Measurements from ENCODE around the gene SLC22A17. TPM values are rescaled to one million over a fixed set of nuclear protein-coding genes. Genes with fewer than 3 reads are reported as not detected.

Gene SLC22A17
- total and polyA plus RNA-seq, 9 of the 15 experiments (the other 6 are each of a cell fraction or from before 2014, with no cell fraction given) = 0.07 to 0.09 TPM; not detected in 7

- peak within 1 kb of the TSS; percentile 79 to 95 for H3K9ac ChIP-seq (ENCODE audit: insufficient read depth in 1 of 2, low read depth in 2 of 2, low read length in 2 of 2)
- H3K9me1 ChIP-seq (ENCODE audit: control insufficient read depth, insufficient read depth, low read length) = peaks cover under 1% of the 10 kb centered on the region
- no TSS peak for BruUV-seq (replicated peaks)
- peak within 1 kb of the TSS; percentile 93 for H2AFZ ChIP-seq (ENCODE audit: low read depth, low read length)
- peak within 1 kb of the TSS; percentile 67 for H3K4me3 ChIP-seq
- H3K79me2 ChIP-seq (ENCODE audit: control insufficient read depth, insufficient read depth, low read length) = peaks cover 31% of the 10 kb centered on the region
- WGBS (ENCODE audit: insufficient coverage, low coverage, missing lambda C conversion rate) = 5% methylated on average over 47 of the region's 81 CpGs
- intact Hi-C loops (cut with micrococcal nuclease) = loop anchor here (5.0 kb wide), 2 partner anchors 115 to 180 kb away; no protein-coding TSS in a partner anchor
- DNase-seq (ENCODE audit: extremely low read depth in 1 of 4, low spot score in 3 of 4) = peak; percentile 62 to 87 (median 67)
- FAIRE-seq = peak; percentile 56
- in situ Hi-C loops (cut with MboI) = no loop called here
- no peaks in the 10 kb centered on the region for H3K27me3 ChIP-seq (ENCODE audit: control insufficient read depth in 2 of 2, insufficient read depth in 2 of 2, low read length in 2 of 2)
- no peaks in the 10 kb centered on the region for H3K9me3 ChIP-seq (replicated peaks; ENCODE audit: control insufficient read depth, insufficient read depth, low read depth, low read length)
- peaks cover 17% of the 10 kb centered on the region; the same call in 2 of the 3 replicates for H3K36me3 ChIP-seq (ENCODE audit: control insufficient read depth, insufficient read depth, low read length)
- peak within 1 kb of the TSS; percentile 96 for H3K4me2 ChIP-seq (ENCODE audit: insufficient read depth, low read length)
- peak; percentile 68 for ATAC-seq
- H3K27ac ChIP-seq (ENCODE audit: extremely low read depth, low read depth, low read length) = peak within 1 kb of the TSS; percentile 90
- H4K20me1 ChIP-seq (replicated peaks; ENCODE audit: control insufficient read depth, insufficient read depth, low read length) = no peaks in the 10 kb centered on the region
- ChIA-PET CTCF (ENCODE audit: low intra/inter-chr PET ratio) (interaction anchor here (1.4 to 5.9 kb wide), 3 partner anchors 37 to 181 kb away, joined by 4 to 58 read pairs (median 57); no protein-coding TSS in a partner anchor), POLR2A (interaction anchor here (0.6 to 2.8 kb wide), 8 partner anchors 15 to 208 kb away, joined by 3 to 29 read pairs (median 6); partner anchors contain the start of genes ACIN1, C14orf119, HOMEZ and PABPN1)
- H3K4me1 ChIP-seq (replicated peaks in 1 of 2; ENCODE audit: control insufficient read depth in 2 of 2, insufficient read depth in 2 of 2, low read length in 2 of 2) = peaks cover 24 to 35% of the 10 kb centered on the region in 2 experiments
- TF ChIP-seq ZZZ3 (IDR thresholded peaks at IDR 0.05) (no peak), EZH2 (IDR thresholded peaks at IDR 0.05; ENCODE audit: borderline replicate concordance, low read depth, low read length) (no peak), KLF16 (IDR thresholded peaks at IDR 0.05) (no peak), ZNF431 (CRISPR knock-in tag; IDR thresholded peaks at IDR 0.05) (no peak; the same call in 1 of the 2 replicates), SAP30 (IDR thresholded peaks at IDR 0.05; ENCODE audit: borderline replicate concordance, insufficient read depth, low read depth, low read length, poor library complexity, severe bottlenecking) (no peak), TAF1 (IDR thresholded peaks at IDR 0.05; ENCODE audit: control insufficient read depth, extremely low read depth, insufficient read depth, low read length, severe bottlenecking) (peak; percentile 42), ZSCAN29 (IDR thresholded peaks at IDR 0.05) (no peak), ARHGAP35 (IDR thresholded peaks at IDR 0.05; ENCODE audit: partially characterized antibody) (no peak), POLR3G (IDR thresholded peaks at IDR 0.05; ENCODE audit: extremely low read depth, insufficient read length, insufficient replicate concordance) (no peak), ZNF408 (CRISPR knock-in tag; IDR thresholded peaks at IDR 0.05; ENCODE audit: low read depth) (no peak), JUND (IDR thresholded peaks at IDR 0.05; ENCODE audit: borderline replicate concordance, low read depth, low read length) (no peak), JUND (tag; IDR thresholded peaks at IDR 0.05; ENCODE audit: borderline replicate concordance, low read depth, low read length) (no peak), ZNF57 (CRISPR knock-in tag; IDR thresholded peaks at IDR 0.05) (no peak), SMARCE1 (IDR thresholded peaks at IDR 0.05) (0 out of 2 replicates have a peak, but pooled peaks have one; percentile 16), LEF1 (IDR thresholded peaks at IDR 0.05) (no peak), ZNF347 (CRISPR knock-in tag; IDR thresholded peaks at IDR 0.05; ENCODE audit: low read depth) (no peak), POLR2G (IDR thresholded peaks at IDR 0.05; ENCODE audit: low read depth, low read length) (peak; percentile 82), NFE2 (IDR thresholded peaks at IDR 0.05; ENCODE audit: low read depth) (no peak), ZNF134 (CRISPR knock-in tag; conservative IDR thresholded peaks at IDR 0.05) (no peak), SMC3 (conservative IDR thresholded peaks at IDR 0.05; ENCODE audit: insufficient read depth, low read depth, low read length) (no peak), SMARCA4 (IDR thresholded peaks at IDR 0.05) (no peak), ZNF23 (CRISPR knock-in tag; IDR thresholded peaks at IDR 0.05) (no peak), MEF2A (IDR thresholded peaks at IDR 0.05; ENCODE audit: control insufficient read depth, low read depth, low read length) (no peak), KLF10 (CRISPR knock-in tag; IDR thresholded peaks at IDR 0.05) (no peak), ZNF589 (CRISPR knock-in tag; IDR thresholded peaks at IDR 0.05; ENCODE audit: low read depth) (no peak), CEBPB (tag; IDR thresholded peaks at IDR 0.05) (no peak)
Observed at GRCh38 chr14:23302290-23303225, 50.1 kb downstream of the SLC22A17 start, which contains the start of gene PPP1R3E. TSS of gene PPP1R3E (minus strand) at chr14:23302859. CDS start at chr14:23302576, 283 bp downstream.
